Stimulated activated CD4-positive, alpha-beta T cell treated with anti-CD3 and anti-CD28 coated beads, Interleukin-15, amount 100 ng/mL, for 24 hours (primary cell): ENCODE results near the gene LUM.

ENCODE experiments used
- DNase-seq: peaks from one replicate; pipeline ENCODE4 v3.0.0-alpha.2; 2020

The LUM gene, protein sequence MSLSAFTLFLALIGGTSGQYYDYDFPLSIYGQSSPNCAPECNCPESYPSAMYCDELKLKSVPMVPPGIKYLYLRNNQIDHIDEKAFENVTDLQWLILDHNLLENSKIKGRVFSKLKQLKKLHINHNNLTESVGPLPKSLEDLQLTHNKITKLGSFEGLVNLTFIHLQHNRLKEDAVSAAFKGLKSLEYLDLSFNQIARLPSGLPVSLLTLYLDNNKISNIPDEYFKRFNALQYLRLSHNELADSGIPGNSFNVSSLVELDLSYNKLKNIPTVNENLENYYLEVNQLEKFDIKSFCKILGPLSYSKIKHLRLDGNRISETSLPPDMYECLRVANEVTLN

DNA sequence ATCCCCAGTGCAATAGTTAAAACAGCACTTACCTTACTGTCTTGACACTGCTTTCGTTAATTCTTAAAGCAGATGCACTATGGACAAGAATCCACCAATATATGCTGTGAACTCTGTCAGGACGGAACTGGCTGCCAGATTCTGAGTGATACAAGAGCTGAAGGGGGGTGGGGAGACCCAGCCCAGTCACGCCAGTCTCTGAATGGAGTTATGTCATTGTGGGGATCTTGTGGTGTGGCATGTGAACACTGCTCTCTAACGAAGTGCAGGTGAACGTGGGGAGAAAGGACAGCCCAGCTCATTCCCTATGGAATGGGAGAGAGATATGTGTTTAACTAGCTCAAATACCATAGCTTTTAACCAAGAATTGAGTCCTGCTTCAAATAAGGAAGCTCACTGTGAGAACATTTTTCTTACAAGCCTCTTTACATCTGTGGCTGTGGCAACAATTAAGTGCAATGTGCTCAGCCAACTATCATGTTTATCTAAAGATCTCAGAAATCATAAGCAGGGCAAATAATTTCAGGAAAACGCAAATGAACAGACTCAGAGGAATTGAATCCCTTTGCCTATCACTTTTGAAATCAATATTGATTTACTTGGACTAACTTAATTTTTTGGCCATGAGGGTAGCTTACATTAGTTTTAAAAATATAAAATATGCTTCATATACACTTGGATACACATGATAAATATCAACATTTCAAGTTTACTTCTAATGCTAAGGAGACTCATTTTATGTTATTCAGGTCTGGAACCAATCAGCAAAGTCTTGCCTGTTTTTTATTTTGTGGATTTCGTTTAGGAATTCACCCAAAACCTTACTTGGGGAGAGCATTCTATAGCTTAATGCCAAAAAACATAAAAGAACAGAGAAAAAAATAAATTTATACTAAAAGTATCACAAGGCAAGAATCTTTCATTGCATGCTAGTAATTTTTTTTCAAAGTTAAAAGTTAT, at the start of gene LUM:
Gene LUM (minus strand): TSS at position 129 of the 960 bp plus-strand sequence. CDS start 2,515 bp downstream, outside the sequence.
- DNase-seq = no peak

DNA sequence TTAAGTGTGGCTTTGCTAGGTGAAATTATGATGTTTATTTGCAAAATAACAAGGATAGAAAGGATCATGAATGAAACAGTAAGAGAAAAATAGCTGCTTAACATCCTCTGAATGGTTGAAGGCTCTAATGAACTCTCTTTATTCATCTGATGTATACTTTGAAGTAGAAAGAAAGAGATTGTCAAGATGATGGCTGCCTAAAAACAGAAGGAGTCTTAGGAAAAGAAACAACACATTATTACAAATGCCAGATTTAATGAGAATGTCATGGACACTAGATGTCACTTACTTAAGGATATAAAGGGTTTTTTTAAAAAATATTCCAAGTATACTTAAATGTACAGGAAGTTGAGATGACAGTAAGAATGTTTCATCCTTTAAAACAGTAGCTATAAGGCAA, 49.7 kb upstream of the LUM start:
- DNase-seq = no peak

DNA sequence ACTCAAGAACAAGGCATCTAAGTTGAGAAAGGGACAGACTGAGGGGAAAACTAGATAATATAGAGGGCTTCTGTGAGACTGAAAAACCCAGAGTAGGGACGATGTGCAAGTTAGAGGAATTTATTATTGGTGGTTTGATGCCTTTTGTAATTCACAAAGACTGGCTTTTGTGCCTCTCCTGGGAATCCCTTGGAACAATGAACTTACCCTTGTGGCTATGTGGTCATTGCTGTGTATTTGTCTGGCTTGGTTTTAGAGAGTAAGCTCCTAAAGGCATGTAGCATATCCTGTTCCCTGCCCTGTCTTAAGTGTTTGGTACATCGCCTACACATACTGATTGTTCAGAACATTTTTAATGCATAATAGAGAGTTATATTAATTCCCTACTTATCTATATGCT, 44.7 kb upstream of the LUM start:
- DNase-seq = no peak

DNA sequence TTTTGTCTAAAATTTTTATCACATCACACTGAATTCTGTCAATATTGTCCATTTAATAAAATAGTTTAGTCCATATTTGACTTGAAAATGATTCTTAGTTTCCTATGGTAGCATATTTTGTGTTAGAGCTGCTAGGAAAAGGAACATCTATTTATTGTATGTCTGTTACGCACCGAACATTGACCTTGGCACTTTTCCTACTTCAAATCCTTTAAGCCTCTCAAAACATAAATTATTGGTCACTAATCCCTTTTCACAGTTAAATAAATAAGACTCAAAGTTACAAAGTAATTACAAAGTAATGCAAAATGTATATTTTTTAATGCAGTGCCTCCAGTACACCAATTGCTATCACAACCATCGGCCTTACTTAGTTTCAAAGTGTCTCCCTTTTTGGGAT, 42.8 kb upstream of the LUM start:
- no peak for DNase-seq

DNA sequence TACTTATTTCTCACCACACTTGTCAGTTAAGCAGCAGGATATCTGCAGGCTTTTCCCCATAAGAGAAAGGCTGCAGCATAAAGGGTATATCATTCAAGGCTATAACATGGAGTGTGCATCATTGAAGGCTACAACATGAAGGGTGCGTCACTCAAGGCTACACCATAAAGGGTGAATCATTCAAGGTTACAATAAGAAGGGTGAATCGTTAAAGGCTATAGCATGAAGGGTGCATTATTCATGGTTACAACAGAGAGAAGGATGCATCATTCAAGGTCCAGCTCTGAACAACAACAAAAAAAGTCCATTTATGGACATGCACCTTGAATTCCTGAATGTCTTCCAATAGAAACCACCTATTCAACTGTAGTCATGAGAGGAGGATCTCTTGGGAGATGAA, 32.8 kb upstream of the LUM start:
- DNase-seq = no peak

DNA sequence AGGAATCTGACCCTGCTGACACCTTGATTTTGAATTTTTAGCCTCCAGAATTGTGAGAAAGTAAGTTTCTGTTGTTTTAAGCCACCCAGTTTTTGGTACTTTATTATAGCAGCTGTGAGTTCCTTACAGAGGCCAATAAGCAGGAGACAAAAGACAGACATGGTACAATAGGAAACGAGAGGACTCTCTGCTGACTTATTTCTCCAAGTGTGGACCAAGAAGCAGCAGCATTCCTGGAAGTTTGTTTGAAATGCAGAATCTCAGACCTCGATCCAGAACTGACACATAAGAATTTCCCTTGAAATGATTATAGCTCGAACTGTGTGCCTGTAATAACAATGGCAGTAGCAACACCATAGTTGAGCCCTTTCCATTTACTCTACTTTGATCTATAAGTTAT, 31.9 kb upstream of the LUM start:
- DNase-seq = no peak

DNA sequence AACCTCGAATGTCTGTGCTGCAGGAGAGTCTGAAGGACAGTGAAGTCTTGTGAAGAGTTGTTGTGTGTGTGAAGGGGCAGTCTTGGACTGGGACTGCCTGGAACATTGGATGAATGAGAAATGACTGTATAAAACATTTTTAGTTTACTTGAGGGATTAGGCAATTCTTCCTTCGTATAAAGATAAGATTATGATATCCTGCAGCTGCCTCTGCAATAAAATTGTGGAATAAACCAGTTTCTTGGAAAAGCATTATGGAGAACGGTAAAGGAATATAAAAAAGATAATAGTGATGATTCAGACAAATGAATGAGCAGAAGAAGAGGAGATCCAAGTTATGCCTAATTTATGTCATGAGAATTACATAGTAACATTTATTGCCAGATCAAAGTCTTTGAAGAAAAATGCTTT, 30.9 kb upstream of the LUM start:
- DNase-seq = no peak

DNA sequence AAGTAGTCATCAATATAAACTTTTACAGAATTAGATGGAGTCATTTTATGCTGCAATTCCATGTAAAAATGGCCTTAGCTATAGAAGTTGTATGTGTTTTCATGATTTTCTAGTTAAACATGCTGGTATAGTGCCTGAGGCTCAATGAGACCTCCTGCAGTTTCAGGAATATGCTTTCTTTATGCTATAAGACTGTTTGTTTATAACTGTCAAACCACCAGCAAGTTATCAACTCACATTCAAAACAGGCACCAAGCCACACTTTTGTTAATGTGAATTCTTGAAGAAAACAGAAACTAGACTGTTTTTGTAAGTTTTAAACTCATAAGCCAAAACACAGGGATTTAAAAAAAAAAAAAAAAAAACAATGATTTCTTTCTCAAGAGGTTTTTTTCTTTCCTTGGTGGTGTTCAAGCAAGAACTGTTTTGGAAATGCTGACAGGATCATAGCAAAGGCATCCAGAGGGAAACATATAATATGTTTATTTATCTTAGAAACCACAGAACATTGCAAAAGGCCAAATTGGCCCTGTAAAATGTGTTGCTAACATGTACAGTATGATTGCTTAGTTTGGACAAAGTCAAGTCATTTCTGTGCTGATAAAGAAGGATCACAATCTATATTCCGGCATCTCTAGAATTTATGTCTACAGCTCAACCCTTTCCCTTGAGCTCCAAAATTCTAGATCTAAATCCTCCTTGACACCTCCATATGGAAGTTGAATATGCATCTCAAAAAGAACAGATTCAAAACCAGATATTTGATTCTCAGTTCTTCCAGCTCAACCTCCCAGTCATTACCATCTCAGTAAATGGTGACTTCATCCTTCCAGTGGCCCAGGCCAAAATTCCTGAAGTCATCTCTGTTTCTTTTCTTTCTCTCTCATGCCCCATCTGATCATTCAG, 29.0 kb upstream of the LUM start:
- no peak for DNase-seq

DNA sequence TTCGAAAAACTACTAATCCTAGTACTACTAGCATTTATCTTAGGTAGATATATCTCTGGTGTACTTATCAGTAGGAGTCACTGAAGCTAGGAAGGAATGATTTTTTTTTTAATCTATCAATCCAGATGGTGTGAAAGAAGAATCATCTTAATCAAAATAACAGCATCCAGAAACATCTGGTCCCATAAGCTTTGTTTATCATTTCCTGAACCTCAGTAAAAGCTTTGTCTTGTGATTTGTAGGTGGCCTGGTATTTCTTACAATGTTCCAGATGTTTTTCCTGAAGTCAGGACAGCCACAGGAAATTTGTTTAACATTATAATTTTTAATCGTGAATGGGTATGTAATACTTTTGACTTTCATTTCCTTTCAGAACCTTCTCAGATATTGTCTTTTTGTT, 28.0 kb upstream of the LUM start:
- DNase-seq = no peak

DNA sequence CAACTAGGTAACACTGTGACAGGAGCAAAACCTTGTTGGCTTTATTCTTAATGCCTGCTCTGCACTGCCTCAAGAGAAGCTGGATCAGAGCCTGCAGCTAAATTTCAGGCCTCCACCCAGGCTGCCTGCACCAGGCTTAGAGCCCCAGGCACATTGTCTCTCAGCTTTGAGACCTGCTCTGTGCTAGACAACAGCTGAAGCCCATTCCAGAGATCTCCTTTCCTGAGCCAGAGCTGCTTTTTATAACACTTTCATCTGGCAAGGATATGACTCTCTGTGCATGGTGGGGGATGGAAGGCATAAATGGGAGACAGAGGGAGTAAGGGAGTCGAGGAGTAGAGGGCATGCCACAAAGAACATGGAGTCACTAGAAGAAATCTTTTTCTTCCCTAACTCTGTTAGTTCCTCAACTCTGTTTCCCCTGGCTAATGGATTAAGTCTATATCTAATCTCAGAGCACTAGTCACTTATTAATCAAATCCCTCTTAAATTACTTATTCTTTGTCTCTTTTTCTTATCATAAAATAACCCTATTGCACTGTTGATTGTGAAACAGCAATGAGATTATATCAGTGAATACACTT, 27.1 kb upstream of the LUM start:
- DNase-seq = no peak

DNA sequence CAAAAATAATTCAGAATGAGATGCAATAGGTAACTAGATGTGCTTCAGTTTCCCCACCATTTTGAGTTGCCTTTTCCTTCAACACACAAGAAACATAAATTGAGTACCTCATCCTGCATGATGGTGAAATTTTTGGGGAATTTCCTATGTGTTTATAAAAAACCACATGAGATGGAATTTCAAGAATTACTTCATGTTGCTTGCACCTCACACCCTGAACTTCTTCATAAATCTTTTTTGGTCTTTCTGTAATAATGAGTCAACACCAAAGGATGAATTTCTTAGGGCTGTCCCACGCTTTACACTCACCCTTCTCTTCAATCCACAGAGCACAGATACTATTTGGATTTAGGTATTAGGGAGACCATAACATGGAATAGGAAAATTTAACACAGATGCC, 22.6 kb upstream of the LUM start:
- no peak for DNase-seq

DNA sequence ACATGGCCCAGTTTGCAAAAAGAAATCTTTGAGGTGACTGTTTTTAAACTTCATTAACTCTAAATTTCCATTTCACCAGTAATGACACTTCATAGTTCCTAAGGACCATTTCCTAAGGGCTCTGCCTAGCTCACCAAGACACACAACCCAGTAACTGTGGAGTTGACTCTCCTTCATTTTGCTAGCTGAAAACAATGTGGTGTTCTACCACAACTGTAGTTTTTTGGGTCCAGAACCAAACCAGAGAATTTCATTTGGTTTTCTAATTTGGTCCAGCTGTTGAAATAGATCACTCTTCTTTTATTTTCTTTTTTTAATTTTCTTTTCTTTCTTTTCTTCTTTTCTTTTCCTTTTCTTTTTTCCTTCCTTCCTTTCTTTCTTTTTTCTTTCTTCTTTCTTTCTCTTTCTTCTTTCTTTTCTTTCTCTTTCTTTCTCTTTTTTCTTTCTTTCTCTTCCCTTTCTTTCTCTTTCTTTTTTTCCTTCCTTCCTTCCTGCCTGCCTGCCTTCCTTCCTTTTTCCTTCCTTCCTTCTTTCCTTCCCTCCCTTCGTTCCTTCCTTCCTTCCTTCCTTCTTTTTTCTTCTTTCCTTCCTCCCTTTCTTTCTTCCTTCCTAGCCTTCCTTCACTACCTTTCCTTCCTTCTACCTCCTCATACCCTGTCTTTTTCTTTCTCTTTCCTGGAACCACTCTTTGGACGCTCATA, 18.5 kb upstream of the LUM start:
- DNase-seq = no peak

DNA sequence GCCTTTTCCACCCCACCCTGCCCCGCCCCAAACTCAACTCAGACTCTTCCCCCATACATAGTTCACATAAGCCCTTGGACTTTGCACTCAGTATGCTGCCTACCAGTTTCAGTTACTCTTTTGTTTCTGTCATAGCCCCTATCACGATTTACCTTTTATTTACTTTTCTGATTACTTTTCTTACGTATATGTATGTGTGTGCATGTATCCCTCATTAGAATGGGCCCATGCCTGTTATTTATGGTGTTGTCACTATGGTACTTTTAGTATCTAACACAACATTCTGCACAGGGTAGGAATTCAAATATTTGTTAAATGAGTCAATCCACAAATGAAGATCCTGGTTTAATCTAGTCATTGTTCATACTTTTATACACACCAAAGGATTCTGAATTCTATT, 16.5 kb upstream of the LUM start:
- DNase-seq = no peak

DNA sequence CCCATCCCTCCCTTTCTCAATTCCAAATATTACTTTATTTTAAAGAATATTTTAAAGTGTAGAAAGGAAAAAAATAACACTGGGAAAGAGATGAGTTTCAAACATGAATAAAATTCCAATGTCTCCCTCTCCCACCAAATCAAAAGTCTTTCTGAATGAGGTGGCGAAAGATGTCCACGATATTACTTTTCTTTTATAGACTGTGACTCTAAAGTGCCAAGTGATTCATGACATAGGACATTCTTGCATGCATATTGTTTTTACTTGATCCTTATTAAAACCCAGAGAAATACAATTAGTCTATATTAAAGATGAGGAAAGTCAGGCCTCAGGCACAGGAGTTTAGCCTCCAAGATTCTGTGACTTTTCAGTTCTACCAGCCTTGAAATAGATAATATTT, 16.0 kb upstream of the LUM start:
- DNase-seq = no peak

DNA sequence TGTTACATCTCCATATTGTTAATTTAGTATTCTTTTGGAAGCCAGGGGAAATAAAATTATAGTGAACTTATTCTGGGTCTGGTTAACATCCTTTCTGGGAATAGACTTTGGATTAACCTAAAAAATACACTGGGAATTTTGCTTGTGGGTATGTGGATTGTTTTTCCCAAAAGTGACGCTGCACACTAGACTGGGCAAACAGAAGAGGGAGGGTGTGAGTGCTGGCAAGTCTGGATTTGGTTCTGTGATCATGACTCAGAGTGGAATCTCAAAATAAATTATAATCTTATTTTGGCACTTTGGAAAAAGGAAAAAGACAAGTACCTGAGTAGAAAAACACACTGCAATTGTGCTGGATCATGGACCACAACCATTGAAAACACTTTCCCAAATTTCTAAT, 15.2 kb upstream of the LUM start:
- DNase-seq = no peak

DNA sequence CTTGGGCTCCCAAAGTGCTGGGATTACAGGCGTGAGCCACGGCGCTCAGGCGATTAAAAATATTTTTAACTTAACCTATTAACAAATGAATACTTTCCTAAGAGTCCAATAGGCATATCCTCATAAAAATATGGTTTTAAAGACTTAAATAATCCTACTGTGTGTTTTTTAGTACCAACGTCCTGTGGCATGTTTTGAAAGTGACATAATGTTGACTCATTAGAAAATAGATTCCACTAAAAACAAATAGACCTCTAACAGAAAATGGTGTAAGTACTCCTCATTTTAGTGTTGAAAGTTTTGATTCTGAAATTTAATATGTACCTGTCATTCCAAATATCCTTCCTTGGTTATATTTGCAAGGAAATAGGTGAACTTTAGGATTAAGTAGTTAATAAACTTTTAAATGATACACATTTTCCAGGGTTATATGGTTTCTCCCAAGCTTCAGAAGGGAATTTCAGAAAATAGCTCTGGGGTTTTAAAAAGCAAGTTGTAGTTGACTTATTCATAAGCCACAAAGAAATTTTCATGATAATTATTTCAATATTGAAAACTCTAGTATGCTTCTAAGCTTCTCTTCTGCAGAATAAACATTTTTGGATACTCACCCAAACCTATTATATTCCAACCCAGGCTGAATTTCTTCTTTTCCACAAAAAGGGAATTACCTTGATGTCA, 12.1 kb upstream of the LUM start:
- DNase-seq = no peak

DNA sequence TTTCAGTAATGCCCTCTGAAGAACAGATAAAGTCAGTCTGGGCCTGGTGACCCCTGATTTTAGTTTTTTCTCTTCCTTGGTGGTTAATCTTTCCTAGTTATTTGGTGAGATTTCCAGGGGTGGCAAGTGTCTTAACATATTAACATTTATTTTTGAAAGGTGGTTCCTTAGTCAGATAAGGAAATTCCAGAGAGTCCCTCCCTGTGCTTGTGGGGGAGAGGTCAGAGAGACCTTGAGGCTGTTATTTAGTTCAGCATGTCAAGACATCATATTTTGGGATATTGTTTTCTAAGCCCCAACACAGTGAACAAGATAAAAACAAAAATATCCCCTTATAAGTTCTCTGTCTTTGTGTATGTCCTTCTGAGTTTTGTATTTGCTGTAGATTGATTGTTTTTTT, 9.5 kb upstream of the LUM start:
- no peak for DNase-seq

DNA sequence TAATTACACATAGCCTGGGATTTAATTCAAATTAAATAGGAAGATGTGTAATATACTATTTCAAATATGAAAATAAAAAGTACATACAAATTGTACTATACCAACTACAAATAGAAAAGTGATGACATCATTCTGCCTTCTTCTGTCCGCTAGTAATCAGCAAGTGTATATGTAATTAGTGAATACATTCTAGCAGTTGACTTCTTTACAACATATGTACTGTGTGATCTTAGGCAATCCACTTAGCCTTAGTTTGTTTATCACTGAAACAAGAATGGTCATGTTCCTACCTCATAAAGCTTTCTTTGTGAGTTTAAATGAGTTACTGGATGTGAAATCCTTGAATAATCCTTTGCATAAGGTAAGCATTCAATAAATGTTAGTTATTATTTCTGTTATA, 7.8 kb upstream of the LUM start:
- no peak for DNase-seq

DNA sequence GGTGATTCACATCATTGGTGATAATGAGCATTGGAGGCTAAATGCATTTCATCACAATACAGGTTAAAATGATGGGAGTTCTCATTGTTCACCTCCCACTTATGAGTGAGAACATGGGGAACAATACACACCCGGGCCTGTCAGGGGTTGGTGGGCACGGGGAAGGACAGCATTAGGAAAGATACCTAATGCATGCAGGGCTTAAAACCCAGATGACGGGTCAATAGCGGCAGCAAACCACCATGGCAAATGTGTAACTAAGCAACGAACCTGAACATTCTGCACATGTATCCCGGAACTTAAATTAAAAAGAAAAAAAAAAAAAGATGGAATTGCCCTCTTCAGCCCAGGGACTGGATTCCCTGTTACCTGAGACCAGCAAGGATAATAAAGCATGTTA, 2.3 kb upstream of the LUM start:
- no peak for DNase-seq

DNA sequence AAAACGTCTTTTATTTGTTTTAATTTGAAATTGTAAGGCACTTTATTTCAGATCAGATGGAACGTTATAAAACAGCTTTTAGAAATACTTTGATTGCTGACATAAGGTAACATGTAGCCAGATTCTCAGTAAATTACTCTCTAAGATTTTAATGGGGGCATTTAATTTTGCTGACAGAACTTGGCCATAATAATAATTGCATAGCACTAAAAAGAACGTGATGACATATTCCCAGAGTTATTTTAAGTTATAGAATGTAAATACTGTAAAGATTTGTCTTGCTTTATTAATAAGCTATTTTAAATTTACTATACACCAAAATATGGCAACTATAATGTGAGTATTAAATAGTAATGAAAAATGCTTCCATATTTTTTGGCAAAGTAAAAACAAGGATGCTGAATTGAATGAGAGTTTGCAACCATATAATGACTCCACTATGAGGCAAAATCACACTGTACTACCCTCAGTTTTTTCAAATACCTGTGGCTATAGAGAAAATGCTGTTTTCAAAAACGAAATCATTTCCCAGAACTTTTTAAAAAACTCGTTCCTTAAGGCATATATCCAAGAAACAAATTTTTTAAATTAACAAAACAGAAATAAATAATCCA, 876 bp downstream of the LUM start:
- no peak for DNase-seq
